ENCODE data around the gene ANKZF1. TPM values are rescaled to one million over a fixed set of nuclear protein-coding genes. Genes with fewer than 3 reads are reported as not detected.
A peak's percentile ranks its signal among the peaks of the same experiment; 100 is the strongest.
"Not testable (repeated sequence)": the region's sequence is repeated elsewhere in the genome, so short reads cannot be mapped to it uniquely, and the experiment has no call there.

Gene ANKZF1
- total and polyA plus RNA-seq, 2 donors (not counting 1 experiment from before 2014, with no cell fraction given) = 152 to 181 TPM

- no peak overlapping the region for H3K27ac ChIP-seq (ENCODE audit: low read length in 2 of 2)
- Mint-ChIP-seq H3K4me3 (no peak overlapping the region), H3K9me3 (ENCODE audit: insufficient read depth) (no peaks in the 10 kb centered on the region), H3K4me1 (no peaks in the 10 kb centered on the region), H3K27me3 (peaks cover 14% of the 10 kb centered on the region), H3K27ac (peak overlapping the region; percentile 21)
- H3K9ac ChIP-seq (ENCODE audit: low read length) = no peak overlapping the region
- no peak overlapping the region for H2AFZ ChIP-seq (ENCODE audit: insufficient read depth, low read depth, low read length, poor library complexity, severe bottlenecking)
- H4K20me1 ChIP-seq (ENCODE audit: control insufficient read depth, insufficient read depth, low read length, poor library complexity, severe bottlenecking) = no peaks in the 10 kb centered on the region
- DNase-seq (no peak), ATAC-seq (ENCODE audit: low read depth) (no peak)
- no peaks in the 10 kb centered on the region for H3K79me2 ChIP-seq (ENCODE audit: control insufficient read depth, insufficient read depth, low read length)
- no peaks in the 10 kb centered on the region for H3K4me1 ChIP-seq (ENCODE audit: control insufficient read depth in 2 of 2, insufficient read depth in 2 of 2, low read length in 2 of 2)
- ChIA-PET POLR2A (no interaction called here), CTCF (interaction anchor here (0.8 kb wide), 1 partner anchor 27 kb away, joined by 3 read pairs; no protein-coding TSS in a partner anchor)
- 94% methylated on average over 6 of the region's 12 CpGs for WGBS (ENCODE audit: insufficient coverage)
- no peak for TF ChIP-seq EZH2 (IDR thresholded peaks at IDR 0.05; ENCODE audit: borderline replicate concordance, insufficient read depth, low read depth, low read length, poor library complexity, severe bottlenecking)
- TF ChIP-seq, protein P1, sequence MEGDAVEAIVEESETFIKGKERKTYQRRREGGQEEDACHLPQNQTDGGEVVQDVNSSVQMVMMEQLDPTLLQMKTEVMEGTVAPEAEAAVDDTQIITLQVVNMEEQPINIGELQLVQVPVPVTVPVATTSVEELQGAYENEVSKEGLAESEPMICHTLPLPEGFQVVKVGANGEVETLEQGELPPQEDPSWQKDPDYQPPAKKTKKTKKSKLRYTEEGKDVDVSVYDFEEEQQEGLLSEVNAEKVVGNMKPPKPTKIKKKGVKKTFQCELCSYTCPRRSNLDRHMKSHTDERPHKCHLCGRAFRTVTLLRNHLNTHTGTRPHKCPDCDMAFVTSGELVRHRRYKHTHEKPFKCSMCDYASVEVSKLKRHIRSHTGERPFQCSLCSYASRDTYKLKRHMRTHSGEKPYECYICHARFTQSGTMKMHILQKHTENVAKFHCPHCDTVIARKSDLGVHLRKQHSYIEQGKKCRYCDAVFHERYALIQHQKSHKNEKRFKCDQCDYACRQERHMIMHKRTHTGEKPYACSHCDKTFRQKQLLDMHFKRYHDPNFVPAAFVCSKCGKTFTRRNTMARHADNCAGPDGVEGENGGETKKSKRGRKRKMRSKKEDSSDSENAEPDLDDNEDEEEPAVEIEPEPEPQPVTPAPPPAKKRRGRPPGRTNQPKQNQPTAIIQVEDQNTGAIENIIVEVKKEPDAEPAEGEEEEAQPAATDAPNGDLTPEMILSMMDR (IDR thresholded peaks at IDR 0.05) = no peak
- H3K36me3 ChIP-seq (replicated peaks in 1 of 2; ENCODE audit: control extremely low read depth in 1 of 2, control insufficient read depth in 1 of 2, extremely low read depth in 1 of 2, insufficient read depth in 2 of 2, low read length in 1 of 2) = no peaks in the 10 kb centered on the region
- intact Hi-C loops (cut with micrococcal nuclease) = no loop called here
- no peaks in the 10 kb centered on the region for H3K9me3 ChIP-seq (ENCODE audit: control extremely low read depth in 1 of 3, control insufficient read depth in 2 of 3, insufficient read depth in 1 of 3, low read length in 2 of 3)
- no peak overlapping the region for H3K4me3 ChIP-seq (ENCODE audit: control extremely low read depth in 1 of 5, extremely low read depth in 1 of 5, insufficient read depth in 1 of 5, low read depth in 2 of 5, low read length in 4 of 5)
- no peak overlapping the region for H3K4me2 ChIP-seq (replicated peaks; ENCODE audit: low read depth, low read length, poor library complexity, severe bottlenecking)
- H3K27me3 ChIP-seq (replicated peaks in 1 of 4; ENCODE audit: control extremely low read depth in 1 of 4, control insufficient read depth in 3 of 4, insufficient read depth in 4 of 4, low read length in 3 of 4) = peaks cover 0 to 3% (median 0%) of the 10 kb centered on the region in 4 experiments
Observed at GRCh38 chr2:219199470-219200211, 30.0 kb upstream of the ANKZF1 start.

GRCh38 chr2:219200502-219201326 is 28.9 kb upstream of the ANKZF1 start:
- H3K4me1 ChIP-seq (ENCODE audit: control insufficient read depth in 2 of 2, insufficient read depth in 2 of 2, low read length in 2 of 2); intact Hi-C loops (cut with micrococcal nuclease); H3K27ac Mint-ChIP-seq; H3K9me3 Mint-ChIP-seq (ENCODE audit: insufficient read depth); H3K4me1 Mint-ChIP-seq; H3K4me3 ChIP-seq (ENCODE audit: control extremely low read depth in 1 of 5, extremely low read depth in 1 of 5, insufficient read depth in 1 of 5, low read depth in 2 of 5, low read length in 4 of 5); DNase-seq; H3K9me3 ChIP-seq (ENCODE audit: control extremely low read depth in 1 of 3, control insufficient read depth in 2 of 3, insufficient read depth in 1 of 3, low read length in 2 of 3); H3K27ac ChIP-seq (ENCODE audit: low read length in 2 of 2); H2AFZ ChIP-seq (ENCODE audit: insufficient read depth, low read depth, low read length, poor library complexity, severe bottlenecking); H4K20me1 ChIP-seq (ENCODE audit: control insufficient read depth, insufficient read depth, low read length, poor library complexity, severe bottlenecking); H3K79me2 ChIP-seq (ENCODE audit: control insufficient read depth, insufficient read depth, low read length); H3K9ac ChIP-seq (ENCODE audit: low read length); H3K4me3 Mint-ChIP-seq; H3K4me2 ChIP-seq (replicated peaks; ENCODE audit: low read depth, low read length, poor library complexity, severe bottlenecking); H3K36me3 ChIP-seq (replicated peaks in 1 of 2; ENCODE audit: control extremely low read depth in 1 of 2, control insufficient read depth in 1 of 2, extremely low read depth in 1 of 2, insufficient read depth in 2 of 2, low read length in 1 of 2); H3K27me3 ChIP-seq (replicated peaks in 1 of 4; ENCODE audit: control extremely low read depth in 1 of 4, control insufficient read depth in 3 of 4, insufficient read depth in 4 of 4, low read length in 3 of 4); ATAC-seq (ENCODE audit: low read depth); POLR2A ChIA-PET: not testable (repeated sequence)
- 71% methylated on average over 19 of the region's 26 CpGs for WGBS (ENCODE audit: insufficient coverage)
- H3K27me3 Mint-ChIP-seq = peaks cover 14% of the 10 kb centered on the region
- CTCF ChIA-PET = interaction anchor here (1.3 kb wide), 1 partner anchor 29 kb away, joined by 3 read pairs; no protein-coding TSS in a partner anchor

- DNase-seq; H3K4me3 Mint-ChIP-seq; H3K27ac Mint-ChIP-seq; H3K36me3 ChIP-seq (replicated peaks in 1 of 2; ENCODE audit: control extremely low read depth in 1 of 2, control insufficient read depth in 1 of 2, extremely low read depth in 1 of 2, insufficient read depth in 2 of 2, low read length in 1 of 2); intact Hi-C loops (cut with micrococcal nuclease); H3K4me1 ChIP-seq (ENCODE audit: control insufficient read depth in 2 of 2, insufficient read depth in 2 of 2, low read length in 2 of 2); H3K9me3 Mint-ChIP-seq (ENCODE audit: insufficient read depth); H3K9ac ChIP-seq (ENCODE audit: low read length); H3K27ac ChIP-seq (ENCODE audit: low read length in 2 of 2); H3K9me3 ChIP-seq (ENCODE audit: control extremely low read depth in 1 of 3, control insufficient read depth in 2 of 3, insufficient read depth in 1 of 3, low read length in 2 of 3); H4K20me1 ChIP-seq (ENCODE audit: control insufficient read depth, insufficient read depth, low read length, poor library complexity, severe bottlenecking); POLR2A ChIA-PET; H3K4me1 Mint-ChIP-seq; ATAC-seq (ENCODE audit: low read depth); H2AFZ ChIP-seq (ENCODE audit: insufficient read depth, low read depth, low read length, poor library complexity, severe bottlenecking); H3K27me3 ChIP-seq (replicated peaks in 1 of 4; ENCODE audit: control extremely low read depth in 1 of 4, control insufficient read depth in 3 of 4, insufficient read depth in 4 of 4, low read length in 3 of 4); H3K4me2 ChIP-seq (replicated peaks; ENCODE audit: low read depth, low read length, poor library complexity, severe bottlenecking); H3K79me2 ChIP-seq (ENCODE audit: control insufficient read depth, insufficient read depth, low read length); H3K4me3 ChIP-seq (ENCODE audit: control extremely low read depth in 1 of 5, extremely low read depth in 1 of 5, insufficient read depth in 1 of 5, low read depth in 2 of 5, low read length in 4 of 5): not testable (repeated sequence)
- 97% methylated on average over 12 of the region's 21 CpGs for WGBS (ENCODE audit: insufficient coverage)
- peaks cover 14% of the 10 kb centered on the region for H3K27me3 Mint-ChIP-seq
- CTCF ChIA-PET = interaction anchor here (1.3 kb wide), 1 partner anchor 30 kb away, joined by 3 read pairs; no protein-coding TSS in a partner anchor
Observed at GRCh38 chr2:219201331-219201730, 28.3 kb upstream of the ANKZF1 start.

Measured in B cell (primary cell).